Right lobe of liver (tissue), 6 donors: ENCODE measurements around the gene PPP1R3C. TPM values are rescaled to one million over a fixed set of nuclear protein-coding genes. Genes with fewer than 3 reads are reported as not detected.

ENCODE experiments used
- ATAC-seq, 4 donors: fragments of 200-7000 bp; cut with Tn5 transposase; one replicate each; pipeline ENCODE4 v1.9.1; 2020; ENCODE audit warnings: mild to moderate bottlenecking in 4 of 4, moderate library complexity in 4 of 4
- DNase-seq, 3 donors: peaks; one replicate each; pipeline ENCODE4 v3.0.0-alpha.2; 2020
- H3K27ac ChIP-seq, 3 donors: fragments of 200-600 bp; one replicate each; pipeline ENCODE4 v1.8.0; 2022
- H3K27me3 ChIP-seq, 2 donors: fragments of 200-600 bp; one replicate each; pipeline ENCODE4 v1.8.0; 2022
- H3K36me3 ChIP-seq, 4 donors: fragments of 200-600 bp; sonication (generic) in 1 of 4; one replicate each; pipeline versions ENCODE4 v1.5.1 to v1.8.0; 2017 to 2022; ENCODE audit warnings: control low read depth in 1 of 4
- H3K4me1 ChIP-seq, 4 donors: fragments of 200-600 bp; sonication (generic) in 1 of 4; one replicate each; pipeline versions ENCODE4 v1.5.1 to v1.8.0; 2017 to 2022; ENCODE audit warnings: control low read depth in 1 of 4
- H3K4me3 ChIP-seq, 3 donors: fragments of 200-600 bp; one replicate each; pipeline ENCODE4 v1.8.0; 2022
- H3K9me3 ChIP-seq, 4 donors: fragments of 200-600 bp; sonication (generic) in 1 of 4; one replicate each; pipeline versions ENCODE4 v1.5.1 to v1.8.0; 2017 to 2022; ENCODE audit warnings: control low read depth in 1 of 4
- POLR2A ChIP-seq: fragments of 450-650 bp; IDR thresholded peaks from one replicate; pipeline ENCODE4 v1.6.1; 2017; ENCODE audit warnings: antibody characterized with exemption, mild to moderate bottlenecking
- WGBS: methylation state at CpG from one replicate; pipeline ENCODE4 v1.1.6; 2018; ENCODE audit warnings: low coverage, low lambda C conversion rate; ENCODE audit not compliant: insufficient coverage; ENCODE audit errors: missing lambda C conversion rate; 5-methylcytosine and 5-hydroxymethylcytosine counted together
- intact Hi-C, 2 donors: fragments of 100-400 bp; cut with DNase I; formaldehyde crosslinking; loops; one replicate each; pipeline versions ENCODE4 v1.11.2 to v1.14.1; 2022
- total RNA-seq, 6 experiments: library from RNA; depleted of rRNA in 2 of 6; stranded (reverse); fragments of >200 nt in 2 of 6; fragmentation: NEBNext Ultra II Directional in 3 of 6; extraction: Animal tissue kit (Norgen Biotek cat#: 25700) in 3 of 6; gene quantifications; one replicate each; pipeline versions ENCODE4 v1.1.0 to v1.2.4, GENCODE V29; 2016 to 2023
- TF ChIP-seq, protein P1 (sequence below), 4 donors: fragments of 200-600 bp in 3 of 4; fragments of 450-650 bp in 1 of 4; IDR thresholded peaks; one replicate each; pipeline versions ENCODE4 v1.5.1 to v1.8.0; 2016 to 2022; ENCODE audit warnings: antibody characterized with exemption in 4 of 4, mild to moderate bottlenecking in 2 of 4
- donor health status: DM: no; HTN: yes; CAD: no.
- donor health status: DM: no; HTN: no; CAD: no.
- donor health status: DM: no; HTN: no; CAD: no.
- donor health status: DM: no; HTN: yes; CAD: no.
- donor health status: DM: no; HTN: yes; CAD: no.

PPP1R3C gene
- total RNA-seq, 6 experiments from 2014 or later, result 24.7 to 158 (median 51.3) TPM

- intact Hi-C loops, result no loop called here
- WGBS, result 34% methylated on average over 2 of the region's 2 CpGs
- peaks cover 0 to 5% (median 0%) of the 10 kb centered on the region in 4 donors for H3K4me1 ChIP-seq
- no peaks in the 10 kb centered on the region for H3K9me3 ChIP-seq
- H3K27ac ChIP-seq, result no peak overlapping the region
- ATAC-seq, result peak; percentile 43 to 62 (median 48)
- TF ChIP-seq, protein P1, sequence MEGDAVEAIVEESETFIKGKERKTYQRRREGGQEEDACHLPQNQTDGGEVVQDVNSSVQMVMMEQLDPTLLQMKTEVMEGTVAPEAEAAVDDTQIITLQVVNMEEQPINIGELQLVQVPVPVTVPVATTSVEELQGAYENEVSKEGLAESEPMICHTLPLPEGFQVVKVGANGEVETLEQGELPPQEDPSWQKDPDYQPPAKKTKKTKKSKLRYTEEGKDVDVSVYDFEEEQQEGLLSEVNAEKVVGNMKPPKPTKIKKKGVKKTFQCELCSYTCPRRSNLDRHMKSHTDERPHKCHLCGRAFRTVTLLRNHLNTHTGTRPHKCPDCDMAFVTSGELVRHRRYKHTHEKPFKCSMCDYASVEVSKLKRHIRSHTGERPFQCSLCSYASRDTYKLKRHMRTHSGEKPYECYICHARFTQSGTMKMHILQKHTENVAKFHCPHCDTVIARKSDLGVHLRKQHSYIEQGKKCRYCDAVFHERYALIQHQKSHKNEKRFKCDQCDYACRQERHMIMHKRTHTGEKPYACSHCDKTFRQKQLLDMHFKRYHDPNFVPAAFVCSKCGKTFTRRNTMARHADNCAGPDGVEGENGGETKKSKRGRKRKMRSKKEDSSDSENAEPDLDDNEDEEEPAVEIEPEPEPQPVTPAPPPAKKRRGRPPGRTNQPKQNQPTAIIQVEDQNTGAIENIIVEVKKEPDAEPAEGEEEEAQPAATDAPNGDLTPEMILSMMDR (IDR thresholded peaks at IDR 0.05), result no peak
- TF ChIP-seq POLR2A, result no peak
- no peaks in the 10 kb centered on the region for H3K27me3 ChIP-seq
- no peak for DNase-seq
- no peak overlapping the region for H3K4me3 ChIP-seq
- no peaks in the 10 kb centered on the region for H3K36me3 ChIP-seq
Measured at GRCh38 chr10:91642831-91643692, 10.2 kb upstream of the PPP1R3C start.

DNA sequence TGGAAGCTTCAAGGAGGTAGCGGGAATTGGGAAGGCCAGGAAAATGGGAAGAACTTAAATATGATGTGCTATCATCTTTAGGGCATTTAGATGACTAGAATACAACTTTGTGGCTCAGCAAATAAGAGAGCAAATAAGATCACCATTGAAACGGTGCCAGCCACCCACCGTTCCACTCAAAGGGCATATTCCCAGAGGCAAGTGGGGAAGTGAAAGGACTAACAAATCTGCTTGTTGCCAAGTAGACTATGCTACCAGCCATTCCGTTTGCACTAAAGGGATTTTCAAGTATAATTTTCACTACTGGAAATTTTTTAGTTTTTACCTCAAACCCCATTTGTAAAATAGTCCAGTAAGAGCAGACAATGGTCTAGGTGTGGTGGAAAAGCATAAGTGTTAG is 4.0 kb upstream of the PPP1R3C start:
- WGBS, result 53% methylated on average over 4 of the region's 4 CpGs
- H3K36me3 ChIP-seq, result no peaks in the 10 kb centered on the region
- ATAC-seq, result peak in 1 of 4 donors; percentile 9
- DNase-seq, result peak in 2 of 3 donors; percentile 56 to 65
- TF ChIP-seq, protein P1 (IDR thresholded peaks at IDR 0.05), result no peak
- no peak for TF ChIP-seq POLR2A
- no peaks in the 10 kb centered on the region for H3K9me3 ChIP-seq
- H3K4me1 ChIP-seq, result peaks cover 0 to 26% (median 6%) of the 10 kb centered on the region in 4 donors
- H3K4me3 ChIP-seq, result no peak overlapping the region
- intact Hi-C loops, result loop anchor here (10.0 kb wide), 2 partner anchors 108 to 142 kb away; no protein-coding TSS in a partner anchor
- no peaks in the 10 kb centered on the region for H3K27me3 ChIP-seq
- H3K27ac ChIP-seq, result peak overlapping the region in 1 of 3 donors; percentile 16

GRCh38 chr10:91635401-91636400 is 2.8 kb upstream of the PPP1R3C start:
- Histone ChIP-seq H3K36me3 (peaks cover 0 to 1% (median 0%) of the 10 kb centered on the region in 4 donors), H3K27ac (peak overlapping the region in 2 of 3 donors; percentile 28 to 38), H3K4me1 (peaks cover 0 to 26% (median 6%) of the 10 kb centered on the region in 4 donors), H3K27me3 (no peaks in the 10 kb centered on the region), H3K4me3 (no peak overlapping the region), H3K9me3 (no peaks in the 10 kb centered on the region)
- intact Hi-C loops, result loop anchor here (10.0 kb wide), 2 partner anchors 109 to 141 kb away; no protein-coding TSS in a partner anchor
- ATAC-seq (peak; percentile 33 to 41 (median 37)), DNase-seq (peak in 1 of 3 donors; percentile 68)
- TF ChIP-seq POLR2A, result no peak
- TF ChIP-seq, protein P1 (IDR thresholded peaks at IDR 0.05), result peak; percentile 58 to 86 (median 72)
- WGBS, result 41% methylated on average over 10 of the region's 10 CpGs

GRCh38 chr10:91634898-91635297 is 2.0 kb upstream of the PPP1R3C start:
- no peaks in the 10 kb centered on the region for H3K27me3 ChIP-seq
- ATAC-seq (no peak), DNase-seq (no peak)
- TF ChIP-seq, protein P1 (IDR thresholded peaks at IDR 0.05), result no peak
- TF ChIP-seq POLR2A, result no peak
- no peak overlapping the region for H3K4me3 ChIP-seq
- peaks cover 0 to 9% (median 0%) of the 10 kb centered on the region in 4 donors for H3K36me3 ChIP-seq
- WGBS, result 91% methylated on average over 3 of the region's 3 CpGs
- intact Hi-C loops, result loop anchor here (5.0 to 10.0 kb wide), 3 partner anchors 78 to 140 kb away; no protein-coding TSS in a partner anchor
- H3K9me3 ChIP-seq, result no peaks in the 10 kb centered on the region
- peak overlapping the region in 1 of 3 donors; percentile 28 for H3K27ac ChIP-seq
- peaks cover 0 to 26% (median 6%) of the 10 kb centered on the region in 4 donors for H3K4me1 ChIP-seq
